GM23338 (cell line): Measurements from ENCODE around the gene GPRC5B. TPM values are rescaled to one million over a fixed set of nuclear protein-coding genes. Genes with fewer than 3 reads are reported as not detected.

Experiments used
- ATAC-seq: fragments of 200-7000 bp; cut with Tn5 transposase; 3 replicates; pipeline ENCODE4 v1.9.1; 2020
- DNase-seq: peaks from one replicate; pipeline ENCODE4 v3.0.0-alpha.2; 2015; ENCODE audit warnings: low spot score
- H2AFZ ChIP-seq: fragments of 200-600 bp; sonication (generic); 2 replicates; pipeline ENCODE4 v1.8.0; 2016; ENCODE audit warnings: antibody characterized with exemption, mild to moderate bottlenecking, moderate library complexity
- H3F3A ChIP-seq: fragments of 200-600 bp; sonication (generic); replicated peaks from 2 replicates; pipeline ENCODE4 v1.8.0; 2017; ENCODE audit warnings: antibody characterized with exemption, mixed run types, low read depth
- H3K27ac ChIP-seq: fragments of 200-600 bp; sonication (generic); 2 replicates; pipeline ENCODE4 v1.6.1; 2016; ENCODE audit warnings: low read depth
- H3K27me3 ChIP-seq: fragments of 200-600 bp; sonication (generic); 2 replicates; pipeline ENCODE4 v1.8.0; 2016; ENCODE audit warnings: mild to moderate bottlenecking, mixed run types, moderate library complexity; ENCODE audit not compliant: insufficient read depth
- H3K36me3 ChIP-seq: fragments of 200-600 bp; sonication (generic); 2 replicates; pipeline ENCODE4 v1.8.0; 2016; ENCODE audit warnings: mild to moderate bottlenecking; ENCODE audit not compliant: insufficient read depth
- H3K4me1 ChIP-seq: fragments of 200-600 bp; sonication (generic); 2 replicates; pipeline ENCODE4 v1.8.0; 2016; ENCODE audit warnings: mild to moderate bottlenecking, moderate library complexity; ENCODE audit not compliant: insufficient read depth
- H3K4me2 ChIP-seq: fragments of 200-600 bp; sonication (generic); 2 replicates; pipeline ENCODE4 v1.7.1; 2017; ENCODE audit warnings: mixed run types
- H3K4me3 ChIP-seq: fragments of 200-600 bp; sonication (generic); 2 replicates; pipeline ENCODE4 v1.6.1; 2016; ENCODE audit warnings: mixed run types
- H3K79me2 ChIP-seq: fragments of 200-600 bp; sonication (generic); replicated peaks from 2 replicates; pipeline ENCODE4 v1.8.0; 2017; ENCODE audit warnings: mild to moderate bottlenecking; ENCODE audit not compliant: insufficient read depth
- H3K9me2 ChIP-seq: fragments of 200-600 bp; sonication (generic); 2 replicates; pipeline ENCODE4 v1.8.0; 2017; ENCODE audit not compliant: insufficient read depth
- H4K20me1 ChIP-seq: fragments of 200-600 bp; sonication (generic); replicated peaks from 2 replicates; pipeline ENCODE4 v1.8.0; 2017; ENCODE audit warnings: mild to moderate bottlenecking; ENCODE audit not compliant: insufficient read depth
- H3K27ac Mint-ChIP-seq: 2 replicates; pipeline ENCODE4 v1.8.0; 2020; ENCODE audit warnings: inconsistent platforms, mild to moderate bottlenecking, moderate library complexity, mixed read lengths
- H3K27me3 Mint-ChIP-seq: 3 replicates; pipeline ENCODE4 v1.8.0; 2022; ENCODE audit warnings: low read depth, mild to moderate bottlenecking, moderate library complexity, mixed read lengths, inconsistent platforms; ENCODE audit not compliant: insufficient read depth, poor library complexity
- H3K36me3 Mint-ChIP-seq: 3 replicates; pipeline ENCODE4 v1.8.0; 2021; ENCODE audit warnings: low read depth, mild to moderate bottlenecking, inconsistent platforms, moderate library complexity, mixed read lengths
- H3K4me1 Mint-ChIP-seq: 3 replicates; pipeline ENCODE4 v1.8.0; 2020; ENCODE audit warnings: mild to moderate bottlenecking, inconsistent platforms, mixed read lengths
- H3K4me3 Mint-ChIP-seq: 3 replicates; pipeline ENCODE4 v1.8.0; 2021; ENCODE audit warnings: moderate library complexity, mild to moderate bottlenecking, inconsistent platforms, mixed read lengths
- H3K9me3 Mint-ChIP-seq: 3 replicates; pipeline ENCODE4 v1.8.0; 2020; ENCODE audit warnings: moderate library complexity, mild to moderate bottlenecking, inconsistent platforms, mixed read lengths
- CREB1 ChIP-seq: fragments of 250-450 bp; sonication (Bioruptor Pico); IDR thresholded peaks from 2 replicates; pipeline ENCODE4 v1.5.0; 2020; ENCODE audit warnings: low read depth, mild to moderate bottlenecking, moderate library complexity
- ETS1 ChIP-seq: IDR thresholded peaks from 2 replicates; pipeline ENCODE4 v1.6.1; 2016; ENCODE audit warnings: antibody characterized with exemption
- EZH2 ChIP-seq: fragments of 200-600 bp; sonication (generic); IDR thresholded peaks from one replicate; pipeline ENCODE4 v1.8.0; 2017; ENCODE audit warnings: antibody characterized with exemption, mild to moderate bottlenecking, low read depth; ENCODE audit not compliant: unreplicated experiment
- EZH2phosphoT487 ChIP-seq: fragments of 200-600 bp; sonication (generic); IDR thresholded peaks from one replicate; pipeline ENCODE4 v1.8.1; 2018; ENCODE audit warnings: antibody characterized with exemption; ENCODE audit not compliant: unreplicated experiment
- JUNB ChIP-seq: IDR thresholded peaks from one replicate; pipeline ENCODE4 v1.6.1; 2016; ENCODE audit warnings: antibody characterized with exemption; ENCODE audit not compliant: unreplicated experiment
- NANOG ChIP-seq: IDR thresholded peaks from 2 replicates; pipeline ENCODE4 v1.6.1; 2016; ENCODE audit warnings: antibody characterized with exemption, borderline replicate concordance
- POLR2AphosphoS5 ChIP-seq: IDR thresholded peaks from 2 replicates; pipeline ENCODE4 v1.6.1; 2016; ENCODE audit warnings: antibody characterized with exemption, low read depth
- STAT1 ChIP-seq: IDR thresholded peaks from one replicate; pipeline ENCODE4 v1.6.1; 2016; ENCODE audit warnings: antibody characterized with exemption; ENCODE audit not compliant: unreplicated experiment
- ZNF114 ChIP-seq: fragments of 250-450 bp; sonication (Bioruptor Pico); IDR thresholded peaks from 2 replicates; pipeline ENCODE4 v1.5.0; 2020; ENCODE audit warnings: mild to moderate bottlenecking, moderate library complexity
- polyA plus RNA-seq: library from polyadenylated mRNA; unstranded; fragments of >200 nt; fragmentation: Nextera tagmentation; extraction: Ambion mirVana; gene quantifications from 2 replicates; pipeline ENCODE4 v1.2.1, GENCODE V29; 2016
- total RNA-seq: library from RNA; depleted of rRNA; stranded (reverse); fragments of >200 nt; shearing (Covaris generic); gene quantifications from 2 replicates; pipeline ENCODE4 v1.2.3, GENCODE V29; 2014
- TF ChIP-seq, protein P1 (sequence below), 2 experiments: fragments of 200-600 bp in 1 of 2; sonication (generic) in 1 of 2; conservative IDR thresholded peaks; 2 replicates each; pipeline versions ENCODE4 v1.5.1 to v1.6.1; 2016 to 2017; ENCODE audit warnings: antibody characterized with exemption in 2 of 2, low read depth in 2 of 2, mild to moderate bottlenecking in 2 of 2, moderate library complexity in 1 of 2
- TF ChIP-seq, protein P2 (sequence below): IDR thresholded peaks from one replicate; pipeline ENCODE4 v1.6.1; 2018; ENCODE audit warnings: antibody characterized with exemption; ENCODE audit not compliant: unreplicated experiment

GPRC5B gene
- total and polyA plus RNA-seq, 2 experiments from 2014 or later: 70.9 to 82.5 TPM

GRCh38 chr16:19868421-19868820 is 16.2 kb downstream of the GPRC5B start:
- ATAC-seq: no peak
- H3K36me3 Mint-ChIP-seq: peaks cover 86% of the 10 kb centered on the region
- no peak overlapping the region for H3K27ac Mint-ChIP-seq

DNA sequence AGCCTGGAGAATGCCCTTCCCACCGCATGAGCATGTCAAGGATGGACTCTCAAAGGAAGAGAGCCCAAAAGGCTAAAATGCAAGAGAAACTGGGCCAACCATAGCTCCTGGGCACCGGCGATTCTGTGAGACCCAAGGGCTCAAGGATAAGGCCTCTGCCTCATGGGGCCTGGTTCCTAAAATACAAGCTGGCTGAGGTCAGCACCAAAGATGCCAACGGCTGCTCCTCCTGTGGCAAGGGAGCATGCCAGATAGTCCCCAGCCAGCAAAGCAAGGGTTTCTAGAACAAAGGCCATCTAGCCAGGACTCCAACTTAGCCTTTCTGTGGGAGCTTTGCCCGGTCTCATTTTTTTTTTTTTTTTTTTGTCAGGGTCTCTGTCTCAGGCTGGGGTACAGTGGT is 20.1 kb downstream of the GPRC5B start:
- no peak overlapping the region for H3K4me2 ChIP-seq
- DNase-seq (no peak), ATAC-seq (no peak)
- Mint-ChIP-seq H3K9me3 (no peaks in the 10 kb centered on the region), H3K27me3 (peaks cover 7% of the 10 kb centered on the region), H3K36me3 (peaks cover 82% of the 10 kb centered on the region), H3K4me1 (peaks cover 39% of the 10 kb centered on the region), H3K27ac (no peak overlapping the region), H3K4me3 (no peak overlapping the region)
- peaks cover 26% of the 10 kb centered on the region for H3F3A ChIP-seq
- H2AFZ ChIP-seq: no peak overlapping the region
- H4K20me1 ChIP-seq: peaks cover 9% of the 10 kb centered on the region
- H3K27me3 ChIP-seq: no peaks in the 10 kb centered on the region
- no peak overlapping the region for H3K27ac ChIP-seq
- H3K36me3 ChIP-seq: peaks cover 18% of the 10 kb centered on the region
- peaks cover 30% of the 10 kb centered on the region for H3K4me1 ChIP-seq
- peaks cover 66% of the 10 kb centered on the region for H3K79me2 ChIP-seq
- no peaks in the 10 kb centered on the region for H3K9me2 ChIP-seq
- H3K4me3 ChIP-seq: no peak overlapping the region
- no peak for TF ChIP-seq ZNF114
- no peak for TF ChIP-seq CREB1
- no peak for TF ChIP-seq JUNB
- no peak for TF ChIP-seq POLR2AphosphoS5
- TF ChIP-seq EZH2phosphoT487: no peak
- TF ChIP-seq NANOG: no peak
- TF ChIP-seq, protein P1, sequence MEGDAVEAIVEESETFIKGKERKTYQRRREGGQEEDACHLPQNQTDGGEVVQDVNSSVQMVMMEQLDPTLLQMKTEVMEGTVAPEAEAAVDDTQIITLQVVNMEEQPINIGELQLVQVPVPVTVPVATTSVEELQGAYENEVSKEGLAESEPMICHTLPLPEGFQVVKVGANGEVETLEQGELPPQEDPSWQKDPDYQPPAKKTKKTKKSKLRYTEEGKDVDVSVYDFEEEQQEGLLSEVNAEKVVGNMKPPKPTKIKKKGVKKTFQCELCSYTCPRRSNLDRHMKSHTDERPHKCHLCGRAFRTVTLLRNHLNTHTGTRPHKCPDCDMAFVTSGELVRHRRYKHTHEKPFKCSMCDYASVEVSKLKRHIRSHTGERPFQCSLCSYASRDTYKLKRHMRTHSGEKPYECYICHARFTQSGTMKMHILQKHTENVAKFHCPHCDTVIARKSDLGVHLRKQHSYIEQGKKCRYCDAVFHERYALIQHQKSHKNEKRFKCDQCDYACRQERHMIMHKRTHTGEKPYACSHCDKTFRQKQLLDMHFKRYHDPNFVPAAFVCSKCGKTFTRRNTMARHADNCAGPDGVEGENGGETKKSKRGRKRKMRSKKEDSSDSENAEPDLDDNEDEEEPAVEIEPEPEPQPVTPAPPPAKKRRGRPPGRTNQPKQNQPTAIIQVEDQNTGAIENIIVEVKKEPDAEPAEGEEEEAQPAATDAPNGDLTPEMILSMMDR (conservative IDR thresholded peaks at IDR 0.05; ENCODE audit: low read depth in 2 of 2): no peak
- TF ChIP-seq EZH2: no peak
- TF ChIP-seq, protein P2, sequence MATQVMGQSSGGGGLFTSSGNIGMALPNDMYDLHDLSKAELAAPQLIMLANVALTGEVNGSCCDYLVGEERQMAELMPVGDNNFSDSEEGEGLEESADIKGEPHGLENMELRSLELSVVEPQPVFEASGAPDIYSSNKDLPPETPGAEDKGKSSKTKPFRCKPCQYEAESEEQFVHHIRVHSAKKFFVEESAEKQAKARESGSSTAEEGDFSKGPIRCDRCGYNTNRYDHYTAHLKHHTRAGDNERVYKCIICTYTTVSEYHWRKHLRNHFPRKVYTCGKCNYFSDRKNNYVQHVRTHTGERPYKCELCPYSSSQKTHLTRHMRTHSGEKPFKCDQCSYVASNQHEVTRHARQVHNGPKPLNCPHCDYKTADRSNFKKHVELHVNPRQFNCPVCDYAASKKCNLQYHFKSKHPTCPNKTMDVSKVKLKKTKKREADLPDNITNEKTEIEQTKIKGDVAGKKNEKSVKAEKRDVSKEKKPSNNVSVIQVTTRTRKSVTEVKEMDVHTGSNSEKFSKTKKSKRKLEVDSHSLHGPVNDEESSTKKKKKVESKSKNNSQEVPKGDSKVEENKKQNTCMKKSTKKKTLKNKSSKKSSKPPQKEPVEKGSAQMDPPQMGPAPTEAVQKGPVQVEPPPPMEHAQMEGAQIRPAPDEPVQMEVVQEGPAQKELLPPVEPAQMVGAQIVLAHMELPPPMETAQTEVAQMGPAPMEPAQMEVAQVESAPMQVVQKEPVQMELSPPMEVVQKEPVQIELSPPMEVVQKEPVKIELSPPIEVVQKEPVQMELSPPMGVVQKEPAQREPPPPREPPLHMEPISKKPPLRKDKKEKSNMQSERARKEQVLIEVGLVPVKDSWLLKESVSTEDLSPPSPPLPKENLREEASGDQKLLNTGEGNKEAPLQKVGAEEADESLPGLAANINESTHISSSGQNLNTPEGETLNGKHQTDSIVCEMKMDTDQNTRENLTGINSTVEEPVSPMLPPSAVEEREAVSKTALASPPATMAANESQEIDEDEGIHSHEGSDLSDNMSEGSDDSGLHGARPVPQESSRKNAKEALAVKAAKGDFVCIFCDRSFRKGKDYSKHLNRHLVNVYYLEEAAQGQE: no peak
- TF ChIP-seq ETS1: no peak

More at GRCh38 chr16:19868421-19868820, 16.2 kb downstream of the GPRC5B start:
- no peak overlapping the region for H2AFZ ChIP-seq
- H3K27ac ChIP-seq: no peak overlapping the region
- H3K4me1 ChIP-seq: no peaks in the 10 kb centered on the region; the same call in 1 of the 2 replicates
- no peak overlapping the region for H3K4me3 Mint-ChIP-seq
- peaks cover 28% of the 10 kb centered on the region for H4K20me1 ChIP-seq
- H3K9me3 Mint-ChIP-seq: no peaks in the 10 kb centered on the region
- no peak overlapping the region for H3K4me3 ChIP-seq
- H3K79me2 ChIP-seq: peaks cover 98% of the 10 kb centered on the region
- no peaks in the 10 kb centered on the region for H3K9me2 ChIP-seq
- no peak for DNase-seq
- peaks cover 9% of the 10 kb centered on the region for H3K27me3 Mint-ChIP-seq
- H3K27me3 ChIP-seq: no peaks in the 10 kb centered on the region
- no peak for TF ChIP-seq STAT1
- 0 out of 2 replicates have a peak, but pooled peaks cover 5% of the 10 kb centered on the region for H3F3A ChIP-seq
- H3K4me2 ChIP-seq: no peak overlapping the region
- peaks cover 32% of the 10 kb centered on the region for H3K36me3 ChIP-seq
- H3K4me1 Mint-ChIP-seq: peaks cover 10% of the 10 kb centered on the region; the same call in 2 of the 3 replicates
